SIG-M5 (cell line): ENCODE measurements around the gene IL12RB1.

Source experiments
- DNase-seq: peaks from one replicate; lab custom pipeline; 2025; lab: John Stamatoyannopoulos, UW

The IL12RB1 gene

GRCh38 chr19:18089726-18090125, 3.0 kb upstream of the IL12RB1 start:
- DNase-seq: no peak

GRCh38 chr19:18089096-18089541, 2.4 kb upstream of the IL12RB1 start:
- DNase-seq: peak; percentile 49

GRCh38 chr19:18085702-18086457, 854 bp downstream of the IL12RB1 start:
- no peak for DNase-seq

DNA sequence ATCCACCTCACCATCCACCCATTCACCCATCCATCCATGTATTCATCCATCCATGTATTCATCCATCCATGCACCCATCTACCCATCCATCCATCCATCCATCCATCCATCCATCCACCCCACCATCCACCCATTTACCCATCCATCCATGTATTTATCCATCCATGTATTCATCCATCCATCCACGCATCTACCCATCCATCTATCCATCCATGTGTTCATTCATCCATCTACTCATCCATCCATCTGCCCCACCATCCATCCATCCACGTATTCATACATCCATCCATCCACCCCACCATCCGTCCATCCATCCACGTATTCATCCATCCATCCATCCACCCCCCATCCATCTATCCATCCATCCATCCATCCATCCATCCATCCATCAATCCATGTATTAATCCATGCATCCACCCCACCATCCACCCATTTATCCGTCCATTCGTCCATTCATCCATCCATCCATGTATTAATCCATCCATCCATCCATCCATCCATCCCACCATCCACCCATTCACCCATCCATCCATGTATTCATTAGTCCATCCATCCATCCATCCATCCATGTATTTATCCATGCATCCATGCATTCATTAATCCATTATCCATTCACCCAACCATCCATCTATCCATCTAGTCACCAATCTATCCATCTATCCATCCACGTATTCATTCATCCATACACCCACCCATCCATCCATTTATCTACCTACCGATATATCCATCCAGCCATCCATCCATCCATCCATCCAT, 2.6 kb downstream of the IL12RB1 start:
- no peak for DNase-seq

DNA sequence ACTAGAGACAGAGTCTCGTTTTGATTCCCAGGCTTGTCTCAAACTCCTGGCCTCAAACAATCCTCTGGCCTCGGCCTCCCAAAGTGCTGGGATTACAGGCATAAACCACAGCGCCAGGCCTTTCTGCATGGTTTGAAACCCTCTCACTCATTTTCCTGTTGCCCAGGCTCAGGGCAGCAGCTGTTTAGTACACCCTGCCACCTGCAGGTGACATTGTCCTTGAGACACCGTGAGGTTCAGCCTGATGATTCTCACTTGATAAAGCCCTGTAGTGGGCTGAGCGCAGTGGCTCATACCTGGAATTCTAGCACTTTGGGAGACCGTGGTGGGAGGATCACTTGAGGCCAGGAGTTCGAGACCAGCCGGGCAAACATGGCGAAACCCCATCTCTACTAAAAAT, 12.5 kb downstream of the IL12RB1 start:
- DNase-seq: no peak

DNA sequence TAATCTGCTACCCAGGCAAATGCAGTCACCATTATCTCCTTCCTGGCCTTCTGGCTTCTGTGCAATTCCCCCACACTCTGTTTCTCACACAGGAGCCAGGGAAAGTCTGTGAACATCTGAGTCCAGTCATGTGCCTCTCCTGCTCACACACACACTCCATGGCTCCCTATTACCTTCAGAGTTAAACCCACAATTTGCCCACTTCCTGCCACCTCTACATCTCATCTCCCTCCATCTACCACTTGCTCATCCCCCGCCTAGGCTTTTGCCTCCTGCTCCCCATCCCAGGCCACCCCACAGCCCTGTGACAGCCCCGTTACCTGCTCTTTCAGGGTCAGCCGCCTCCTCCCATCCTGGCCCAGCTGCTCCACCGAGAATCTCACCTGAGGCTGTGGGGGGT, 13.5 kb downstream of the IL12RB1 start:
- DNase-seq: no peak

DNA sequence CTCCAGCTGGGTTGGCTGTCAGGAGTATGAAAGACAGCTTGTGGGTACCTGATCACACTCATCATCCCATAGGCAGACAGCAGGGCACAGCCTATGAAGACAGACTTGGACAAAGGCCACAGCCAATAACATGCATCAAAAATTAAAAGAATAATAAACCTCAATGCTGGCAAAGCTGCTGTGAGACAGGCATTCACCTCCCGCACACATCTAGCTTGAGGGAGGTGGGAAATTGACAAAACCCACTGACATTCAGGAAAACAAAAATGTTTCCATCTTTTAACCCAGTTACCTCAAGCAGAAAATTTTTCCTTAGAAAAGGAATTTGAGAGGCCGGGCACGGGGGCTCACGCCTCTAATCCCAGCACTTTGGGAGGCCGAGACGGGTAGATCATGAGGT, 14.4 kb downstream of the IL12RB1 start:
- no peak for DNase-seq

DNA sequence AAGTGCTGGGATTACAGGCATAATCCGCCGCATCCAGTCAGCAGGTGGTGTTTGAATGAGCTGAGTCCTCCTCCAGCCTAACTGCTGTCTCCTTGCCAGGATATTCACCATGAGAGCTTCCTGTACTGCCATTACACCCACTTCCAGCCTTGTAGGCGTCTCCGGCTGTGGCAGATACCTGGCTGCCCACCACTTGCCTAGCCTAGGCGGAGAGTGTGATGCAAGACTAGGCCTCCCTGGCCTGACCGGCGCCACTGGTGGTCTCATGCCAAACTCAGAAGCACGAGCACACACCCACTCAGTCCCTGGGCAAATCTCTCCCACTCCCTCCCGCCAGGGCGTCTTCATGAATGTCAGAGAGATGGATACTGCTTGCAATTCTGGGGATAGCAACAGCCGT, 16.6 kb downstream of the IL12RB1 start:
- DNase-seq: no peak

DNA sequence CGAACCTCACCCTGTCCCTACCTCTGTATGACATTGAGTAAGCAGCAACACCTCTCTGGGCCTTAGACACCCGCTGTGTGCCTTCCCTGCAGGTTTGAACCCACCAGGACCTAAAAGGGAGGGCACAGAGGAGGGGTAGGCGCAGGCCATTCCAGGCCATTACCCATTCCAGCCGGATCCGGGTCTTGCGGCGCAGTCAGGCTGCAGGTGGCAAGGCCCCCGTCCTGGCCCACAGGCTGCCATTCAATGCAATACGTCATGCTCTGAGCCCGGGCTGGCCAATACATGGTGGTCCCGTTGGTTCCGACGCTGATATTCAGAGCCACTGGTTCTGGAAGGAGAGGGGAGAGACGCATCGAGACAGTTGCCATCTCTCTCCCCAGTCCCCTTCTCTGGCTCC, 17.4 kb downstream of the IL12RB1 start:
- no peak for DNase-seq

DNA sequence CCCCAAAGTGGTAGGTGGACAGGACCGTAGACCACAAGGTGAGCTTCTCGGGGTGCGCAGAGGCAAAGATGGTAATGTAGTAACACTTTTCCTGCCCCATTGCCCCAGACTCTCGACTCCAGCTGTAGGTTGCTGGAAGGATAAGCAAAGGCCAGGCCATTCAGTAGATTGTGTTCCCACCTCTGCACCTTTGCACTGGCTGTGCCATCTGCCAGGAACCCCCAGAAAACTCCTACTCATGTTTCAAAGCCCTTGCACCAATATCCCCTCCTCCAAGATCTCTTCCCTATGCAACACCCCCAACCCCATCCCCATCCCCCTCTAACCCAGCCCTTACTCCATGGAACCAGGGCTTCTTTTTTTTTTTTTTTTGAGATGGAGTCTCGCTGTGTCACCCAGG, 18.3 kb downstream of the IL12RB1 start:
- DNase-seq: no peak

- no peak for DNase-seq
Measured at GRCh38 chr19:18065173-18065495, 21.6 kb downstream of the IL12RB1 start.

DNA sequence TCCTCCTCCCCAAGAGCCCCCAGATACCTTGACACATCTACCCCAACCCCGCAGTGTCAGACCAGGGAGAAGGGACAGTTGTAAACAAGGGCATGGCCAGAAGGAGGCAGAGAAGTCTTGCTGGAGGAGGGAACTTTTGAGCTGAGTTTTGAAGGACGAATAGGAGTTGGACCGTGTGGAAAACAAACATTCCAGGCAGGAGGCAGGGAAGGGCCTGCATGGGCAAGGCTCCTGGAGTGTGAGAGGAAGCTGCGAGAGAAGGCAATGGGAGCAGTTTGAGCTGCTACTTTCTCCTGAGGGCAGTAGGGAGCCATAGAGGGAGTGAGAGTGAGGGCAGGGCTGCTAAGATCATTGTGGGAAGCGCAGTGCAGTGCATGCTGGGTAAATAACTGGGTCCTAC, 23.3 kb downstream of the IL12RB1 start:
- DNase-seq: no peak

DNA sequence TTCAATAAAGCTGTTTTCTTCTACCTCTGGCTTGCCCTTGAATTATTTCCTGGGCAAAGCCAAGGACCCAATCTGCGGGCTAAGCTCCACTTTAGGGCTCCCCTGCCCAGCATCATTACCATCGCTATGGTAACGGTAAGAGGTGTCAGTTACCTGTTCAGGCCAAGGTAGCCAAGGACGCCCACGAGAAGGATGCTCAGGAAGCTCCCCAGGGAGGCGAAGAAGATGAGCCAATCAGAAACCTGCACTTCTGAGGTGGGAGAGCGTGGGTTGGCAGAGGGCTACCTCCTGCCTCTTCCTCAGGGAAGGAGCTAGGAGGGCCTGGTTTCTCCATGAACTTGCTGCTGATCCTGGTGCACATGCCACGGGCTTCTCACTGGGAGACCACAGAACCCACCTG, 24.7 kb downstream of the IL12RB1 start:
- no peak for DNase-seq

GRCh38 chr19:18060472-18060871, 26.3 kb downstream of the IL12RB1 start:
- no peak for DNase-seq

GRCh38 chr19:18059902-18060301, 26.8 kb downstream of the IL12RB1 start:
- DNase-seq: no peak

DNA sequence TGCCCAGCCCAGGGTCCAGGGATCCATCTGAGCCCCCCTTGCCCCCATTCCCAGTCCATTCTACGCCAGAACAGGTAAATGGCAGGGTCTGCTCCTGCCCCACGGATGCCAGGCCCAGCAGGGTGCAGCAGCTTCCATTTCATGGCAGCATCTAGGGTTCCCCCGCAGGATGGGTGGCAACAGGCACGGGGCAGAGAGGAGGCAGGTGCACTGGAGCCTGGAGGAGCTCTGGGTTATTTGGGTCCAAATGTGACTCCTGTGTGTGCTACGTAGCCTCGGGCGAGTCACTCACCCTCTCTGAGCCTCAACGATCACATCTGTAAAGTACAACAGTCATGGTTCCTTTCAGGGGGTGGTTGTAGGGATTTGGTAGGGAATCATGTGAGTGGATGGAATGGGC, 27.4 kb downstream of the IL12RB1 start:
- no peak for DNase-seq

GRCh38 chr19:18058208-18059009, 28.3 kb downstream of the IL12RB1 start:
- DNase-seq: no peak

GRCh38 chr19:18057557-18057956, 29.2 kb downstream of the IL12RB1 start:
- no peak for DNase-seq

- no peak for DNase-seq
Measured at GRCh38 chr19:18055967-18056366, 30.8 kb downstream of the IL12RB1 start.

DNA sequence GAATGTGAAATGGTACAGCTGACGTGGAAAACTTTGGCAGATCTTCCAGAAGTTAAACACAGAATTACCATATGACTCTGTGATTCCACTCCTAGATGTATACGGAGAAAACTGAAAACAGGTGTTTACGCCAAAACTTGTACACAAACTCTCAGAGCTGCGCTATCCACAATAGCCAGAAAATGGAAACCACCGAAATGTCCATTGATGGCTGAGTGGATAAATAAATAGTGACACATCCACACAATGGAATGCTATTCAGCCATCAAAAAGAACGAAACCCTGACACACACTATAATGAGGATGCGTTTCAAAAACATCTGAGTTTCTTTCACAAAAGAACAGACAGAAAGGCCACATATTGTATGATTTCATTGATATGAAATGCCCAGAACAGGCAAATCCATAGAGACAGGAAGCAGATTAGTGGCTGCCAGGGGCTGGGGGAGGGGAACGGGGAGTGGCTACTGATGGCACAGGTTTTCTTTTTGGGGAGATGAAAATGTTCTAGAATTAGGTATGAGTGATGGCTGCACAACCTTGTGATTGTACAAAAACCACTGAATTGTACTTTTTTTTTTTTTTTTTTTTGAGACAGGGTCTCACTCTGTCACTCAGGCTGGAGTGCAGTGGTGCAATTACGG, 33.0 kb downstream of the IL12RB1 start:
- DNase-seq: no peak

DNA sequence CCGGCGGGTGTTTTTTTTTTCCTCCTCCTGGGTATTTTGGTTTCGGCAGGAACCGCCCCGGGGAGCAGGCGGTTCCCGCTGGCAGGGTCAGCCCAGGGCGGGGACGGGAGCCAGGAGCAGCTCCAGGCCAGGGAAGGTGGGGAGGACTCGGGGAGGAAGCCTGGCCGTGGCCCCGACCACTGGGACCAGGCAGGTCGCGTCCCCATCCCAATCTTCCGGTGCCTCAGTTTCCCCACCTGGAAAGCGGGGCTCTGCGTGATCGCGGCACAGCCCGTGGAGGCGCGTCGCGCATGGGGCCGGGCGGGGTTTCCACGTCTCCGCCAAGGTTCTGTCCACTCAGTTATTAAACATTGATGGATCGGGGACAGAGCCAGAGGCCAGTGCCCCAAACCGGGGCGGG, 34.8 kb downstream of the IL12RB1 start:
- no peak for DNase-seq

- no peak for DNase-seq
Measured at GRCh38 chr19:18049385-18049784, 37.3 kb downstream of the IL12RB1 start.
